NCI-H187 treated with DMSO at 0.1 percent for 48 hours (cell line): ENCODE results near the gene STK35.

ENCODE experiments used
- DNase-seq: peaks from one replicate; lab custom pipeline; 2025; lab: John Stamatoyannopoulos, UW

STK35 gene

DNA sequence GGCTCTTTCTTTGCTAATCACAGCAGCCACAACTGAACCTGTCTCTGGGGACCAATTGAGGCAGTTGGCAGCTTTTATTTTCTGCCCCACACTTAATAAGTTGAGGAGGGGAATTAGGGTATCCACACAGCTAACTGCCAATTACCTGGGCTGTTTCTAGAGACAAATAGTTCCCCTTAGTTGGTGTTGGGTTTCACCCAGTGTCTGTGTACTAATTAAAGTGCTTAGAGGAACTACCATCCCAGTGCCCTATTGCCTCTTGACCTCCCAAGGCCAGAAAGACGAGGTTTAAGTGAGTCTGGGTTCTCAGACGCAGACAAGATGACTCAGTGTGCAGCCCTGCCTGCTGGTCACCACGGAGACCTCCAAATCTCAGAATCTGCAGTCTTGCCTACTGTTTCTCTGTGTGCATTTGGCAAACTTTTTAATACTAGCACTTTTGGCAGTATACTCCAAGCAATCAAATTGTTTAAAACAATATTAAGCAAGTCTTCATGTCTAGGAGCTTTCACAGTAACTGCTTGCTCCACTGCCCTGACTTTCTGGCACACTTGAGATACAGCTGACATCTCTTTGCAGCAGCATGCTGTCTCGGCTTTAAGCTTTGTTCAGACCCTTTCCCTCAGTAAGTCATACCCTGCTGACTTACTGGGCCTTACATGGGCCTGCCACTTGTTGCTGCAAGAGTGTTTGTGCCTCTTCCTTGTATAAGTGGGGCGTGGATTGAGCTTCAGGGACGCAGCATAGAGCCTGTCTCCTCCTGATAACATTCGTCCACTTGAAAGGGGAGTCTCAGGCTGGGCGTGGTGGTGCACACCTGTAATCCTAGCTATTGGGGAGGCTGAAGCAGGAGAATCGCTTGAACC is 31.9 kb downstream of the STK35 start:
- DNase-seq = no peak

DNA sequence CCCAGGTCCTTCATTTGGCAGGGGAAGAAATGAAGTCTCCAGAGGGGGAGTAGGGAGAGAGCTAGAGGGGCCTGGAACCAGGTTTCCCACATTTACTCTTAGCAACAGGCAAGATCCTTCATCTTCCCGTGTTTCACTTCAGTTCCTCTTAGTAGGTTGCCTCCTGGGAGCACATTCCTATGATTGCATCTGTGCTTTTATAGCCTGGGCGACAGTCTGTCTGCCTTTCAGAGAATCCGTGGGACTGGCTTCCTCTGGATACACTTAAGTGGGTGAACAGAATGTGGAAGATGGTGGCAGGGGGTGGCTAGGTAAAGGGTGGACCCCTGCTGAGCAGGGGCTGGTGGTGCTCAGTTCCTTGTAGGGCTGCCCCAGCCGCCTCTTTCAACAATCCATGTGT is 33.4 kb downstream of the STK35 start:
- DNase-seq = no peak

DNA sequence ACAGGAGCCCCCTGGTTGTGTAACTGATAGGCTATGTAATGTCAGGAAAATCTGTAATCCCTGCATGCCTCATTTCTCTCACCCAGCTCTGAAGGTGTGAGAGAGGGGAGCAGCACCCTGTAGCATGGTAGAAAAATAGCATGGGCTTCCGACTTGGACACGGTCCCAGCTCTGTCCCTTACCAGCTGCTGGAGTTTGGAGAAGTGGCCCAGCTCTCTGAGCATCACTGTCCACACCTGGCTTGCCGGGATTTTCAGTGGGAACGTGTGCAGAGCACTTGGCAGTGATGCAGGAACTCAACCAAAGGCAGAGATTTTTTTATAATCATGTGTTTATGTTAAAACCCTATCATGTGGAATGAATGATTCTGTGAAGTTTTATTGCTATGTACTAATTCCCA is 34.6 kb downstream of the STK35 start:
- no peak for DNase-seq

DNA sequence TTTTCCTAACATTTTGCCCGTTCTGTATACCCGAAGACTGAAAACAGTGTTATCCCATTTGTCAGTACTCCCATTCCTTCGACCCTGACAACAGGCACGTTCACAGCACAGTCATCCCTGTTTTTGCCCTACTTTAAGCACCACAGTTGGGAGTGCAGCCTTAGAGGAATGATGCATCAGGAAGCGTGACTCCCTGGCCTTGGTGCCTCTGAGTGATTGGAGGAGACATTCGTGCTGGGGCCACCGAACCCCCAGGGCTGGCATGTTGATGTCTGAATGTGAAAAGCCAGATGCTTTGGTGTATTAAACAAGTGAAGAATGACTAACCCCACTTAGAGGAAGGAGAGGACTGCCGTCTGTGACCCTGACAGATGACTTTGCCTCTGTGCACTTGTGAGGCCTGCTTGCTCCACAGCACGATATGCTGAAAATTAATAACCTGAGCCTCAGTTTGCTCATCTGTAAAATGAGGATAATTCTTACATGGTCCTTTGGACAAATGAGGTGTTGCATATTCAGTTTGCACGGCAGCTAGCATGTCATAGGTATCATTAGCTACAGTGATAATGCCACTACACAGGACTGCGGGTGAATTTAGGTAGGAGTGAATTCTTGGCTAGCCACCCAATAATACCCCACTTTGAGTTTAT is 36.0 kb downstream of the STK35 start:
- no peak for DNase-seq

DNA sequence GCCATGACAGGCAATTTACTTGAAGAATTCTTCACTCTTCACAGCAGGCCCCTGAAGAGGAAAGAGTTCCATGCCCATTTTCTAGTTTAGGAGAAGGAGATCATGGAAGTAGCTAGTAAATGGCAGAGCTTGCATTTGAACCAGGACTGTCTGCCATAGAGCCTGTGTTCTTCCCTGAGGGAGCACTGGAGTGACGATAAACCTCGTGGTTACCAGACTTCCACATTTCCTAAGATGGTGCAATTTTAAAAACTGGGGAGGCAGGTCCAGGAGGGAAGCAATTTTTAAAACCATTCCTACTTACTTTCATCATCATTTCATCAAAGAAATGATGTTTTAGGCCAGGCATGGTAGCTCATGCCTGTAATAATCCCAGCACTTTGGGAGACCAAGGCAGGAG is 36.8 kb downstream of the STK35 start:
- DNase-seq = no peak

DNA sequence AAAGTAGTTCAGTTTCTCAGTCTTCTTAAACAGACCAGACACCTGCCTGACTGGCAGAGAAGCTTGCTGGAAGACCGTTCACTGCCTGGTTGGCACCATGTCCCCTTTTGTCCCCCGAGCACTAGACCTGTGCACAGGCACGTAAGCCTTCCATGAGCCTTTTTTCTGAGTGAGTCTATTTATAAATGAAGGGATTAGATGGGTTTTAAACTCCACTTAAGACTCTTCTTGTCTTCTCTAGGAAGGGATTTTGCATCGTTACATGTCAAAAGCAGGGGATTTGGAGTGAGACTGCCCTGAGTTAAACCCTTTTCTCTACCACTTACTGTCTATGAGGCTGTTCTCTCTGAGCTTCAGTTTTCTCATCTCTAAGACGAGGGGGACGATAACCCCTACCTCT is 37.6 kb downstream of the STK35 start:
- no peak for DNase-seq

DNA sequence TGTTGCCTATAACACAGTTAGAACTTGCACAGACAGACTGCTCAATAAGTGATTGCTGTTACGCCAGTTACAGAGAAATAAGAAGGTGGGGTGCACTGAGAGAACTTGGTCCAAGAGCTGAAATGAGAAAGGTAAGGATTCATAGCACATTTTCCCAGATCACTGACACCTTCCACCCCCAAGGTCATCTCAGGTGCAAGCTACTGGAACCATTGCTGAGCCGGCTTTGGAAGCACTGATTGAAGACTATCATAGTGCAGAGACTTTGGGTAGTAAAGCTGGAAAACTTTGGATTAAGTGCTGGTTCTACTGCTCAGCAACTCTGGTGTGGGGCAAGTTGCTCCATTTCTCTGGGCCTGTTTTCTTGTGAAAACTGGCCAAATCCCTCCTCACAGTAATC is 38.1 kb downstream of the STK35 start:
- DNase-seq = no peak

DNA sequence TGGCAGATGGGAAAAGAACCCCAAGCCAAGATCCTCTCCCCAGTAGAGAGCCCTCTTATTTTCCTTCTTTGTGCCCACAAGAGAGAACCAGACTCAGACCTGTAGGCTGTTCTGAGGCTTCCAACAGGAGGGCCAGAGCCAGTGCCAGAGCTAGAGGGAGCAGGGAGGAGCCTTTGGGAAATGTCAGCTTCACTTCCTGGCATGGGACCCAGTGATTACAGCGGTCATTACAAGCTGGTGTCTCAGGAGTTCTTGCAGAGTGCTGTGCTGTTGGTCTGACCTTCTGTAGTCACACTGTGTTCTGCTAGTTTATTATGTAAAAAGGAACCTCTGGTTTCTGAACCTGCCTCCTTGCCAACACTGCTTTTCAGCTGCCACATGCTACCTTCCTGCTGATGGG is 38.9 kb downstream of the STK35 start:
- no peak for DNase-seq

DNA sequence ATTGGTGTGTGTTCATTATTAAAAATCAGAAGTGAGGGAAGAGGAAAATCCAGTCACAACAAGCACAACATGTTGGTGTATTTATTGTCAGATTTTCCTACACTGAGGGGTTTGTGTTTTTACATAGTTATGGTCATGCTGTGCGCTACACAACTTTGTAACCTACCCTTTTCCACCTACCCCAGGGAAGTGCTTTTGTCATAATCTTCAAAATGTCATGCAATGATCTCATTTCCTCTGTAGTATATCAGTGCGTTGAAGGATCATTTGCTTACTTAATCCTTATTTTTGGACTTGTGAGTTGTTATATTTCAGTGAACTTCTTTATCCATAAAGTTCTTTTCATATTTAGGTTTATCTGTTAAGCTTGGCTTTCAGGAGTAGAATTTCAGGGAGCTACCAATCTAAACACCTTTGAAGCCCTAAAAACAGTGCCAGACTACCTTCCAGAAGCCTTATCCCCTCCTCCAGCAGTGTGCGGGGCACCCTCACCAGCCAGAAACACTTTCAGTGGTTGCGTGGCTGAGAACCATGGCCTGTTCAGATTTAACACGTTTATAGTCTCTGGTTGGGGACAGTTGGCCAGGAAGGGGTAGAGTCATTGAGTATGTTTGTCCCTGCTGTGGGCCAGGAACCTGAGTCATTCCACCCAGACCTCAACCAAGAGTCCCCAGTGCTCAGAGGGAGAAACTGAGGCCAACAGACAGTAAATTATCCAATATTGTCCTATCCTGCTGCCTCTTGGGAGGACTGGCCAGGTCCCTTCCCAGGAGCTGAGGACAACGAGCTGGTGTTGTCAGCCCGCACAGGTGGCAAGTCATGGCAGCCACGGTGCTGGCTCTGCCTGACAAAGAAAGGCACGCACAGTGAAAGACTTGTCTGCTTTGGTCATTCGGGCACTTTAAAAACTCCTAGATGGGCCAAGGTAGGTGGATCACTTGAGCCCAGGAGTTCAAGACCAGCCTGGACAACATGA is 40.3 kb downstream of the STK35 start:
- no peak for DNase-seq

DNA sequence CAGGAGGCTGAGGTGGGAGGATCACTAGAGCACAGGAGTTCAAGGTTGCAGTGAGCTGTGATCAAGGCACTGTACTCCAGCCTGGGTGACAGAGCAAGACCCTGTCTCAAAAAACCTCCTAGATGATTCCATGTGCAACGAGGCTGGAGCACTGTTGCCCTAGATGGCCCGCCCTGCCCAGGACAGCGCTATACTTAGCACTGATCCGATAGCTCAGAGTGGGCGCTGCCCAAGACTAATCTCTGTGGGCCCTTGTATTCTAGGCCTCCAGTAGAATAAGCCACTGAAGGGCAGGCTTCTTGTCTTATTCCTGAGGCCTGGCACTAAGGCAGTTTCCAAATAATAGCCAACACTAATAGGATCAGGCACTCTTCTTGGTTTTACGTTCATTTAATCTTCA is 41.0 kb downstream of the STK35 start:
- DNase-seq = no peak

DNA sequence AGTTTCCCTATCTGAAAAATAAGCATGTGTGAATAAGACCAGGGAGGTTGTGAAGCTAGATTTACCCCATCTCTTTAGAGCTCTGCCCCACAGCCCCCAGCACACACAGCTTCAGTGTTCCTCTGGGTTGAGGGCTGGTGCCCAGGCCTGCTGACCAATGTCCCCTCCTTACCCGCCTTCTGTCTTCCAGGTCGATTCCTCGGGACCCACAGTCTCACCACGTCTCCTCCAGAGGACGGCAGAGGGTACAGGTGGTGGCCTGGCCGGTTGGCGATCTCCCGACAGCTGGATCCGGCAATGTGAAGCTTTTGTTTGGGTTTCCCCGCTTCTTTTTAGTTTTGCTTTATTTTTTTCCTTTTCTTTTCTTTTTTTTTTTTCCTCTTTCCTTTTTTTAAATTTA is 42.0 kb downstream of the STK35 start:
- no peak for DNase-seq

DNA sequence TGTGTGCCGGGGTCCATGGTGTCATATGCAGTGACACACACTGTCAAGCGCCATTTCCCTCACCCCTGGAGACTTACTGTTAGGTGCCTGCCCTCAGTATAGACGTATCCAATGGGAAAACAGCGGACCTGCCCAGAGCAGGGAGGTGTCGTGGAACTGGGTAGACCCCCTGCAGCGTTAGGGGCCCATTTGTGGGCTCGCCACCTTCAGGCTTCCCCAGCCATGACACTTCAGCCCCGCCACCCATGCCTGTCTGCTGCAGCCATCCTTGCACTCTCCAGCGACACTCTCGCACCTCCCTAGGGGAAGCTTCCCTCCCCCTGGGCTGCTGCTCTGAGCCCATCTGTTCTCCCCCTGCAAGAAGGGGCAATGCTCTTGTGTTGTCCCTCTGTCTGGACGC is 43.2 kb downstream of the STK35 start:
- DNase-seq = no peak

DNA sequence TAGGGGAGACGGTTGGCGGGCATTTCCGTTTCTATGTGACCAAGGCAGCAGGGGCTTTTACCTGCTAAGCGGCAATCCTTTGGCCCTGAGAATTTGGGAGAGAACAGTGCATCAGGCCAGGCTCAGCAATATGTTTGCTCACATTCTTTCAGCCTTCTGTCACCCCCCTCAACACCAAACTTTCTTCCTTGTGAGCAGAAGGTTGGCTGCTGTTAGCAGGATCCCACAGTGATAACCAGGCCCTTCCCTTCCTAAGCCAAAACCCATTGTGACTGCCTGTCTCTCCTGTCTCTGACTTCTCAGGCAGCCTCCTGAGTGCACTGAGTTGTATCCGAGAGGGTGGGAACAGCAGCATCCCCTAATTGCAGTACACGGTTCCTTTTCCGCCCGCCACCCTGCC is 43.7 kb downstream of the STK35 start:
- DNase-seq = no peak

DNA sequence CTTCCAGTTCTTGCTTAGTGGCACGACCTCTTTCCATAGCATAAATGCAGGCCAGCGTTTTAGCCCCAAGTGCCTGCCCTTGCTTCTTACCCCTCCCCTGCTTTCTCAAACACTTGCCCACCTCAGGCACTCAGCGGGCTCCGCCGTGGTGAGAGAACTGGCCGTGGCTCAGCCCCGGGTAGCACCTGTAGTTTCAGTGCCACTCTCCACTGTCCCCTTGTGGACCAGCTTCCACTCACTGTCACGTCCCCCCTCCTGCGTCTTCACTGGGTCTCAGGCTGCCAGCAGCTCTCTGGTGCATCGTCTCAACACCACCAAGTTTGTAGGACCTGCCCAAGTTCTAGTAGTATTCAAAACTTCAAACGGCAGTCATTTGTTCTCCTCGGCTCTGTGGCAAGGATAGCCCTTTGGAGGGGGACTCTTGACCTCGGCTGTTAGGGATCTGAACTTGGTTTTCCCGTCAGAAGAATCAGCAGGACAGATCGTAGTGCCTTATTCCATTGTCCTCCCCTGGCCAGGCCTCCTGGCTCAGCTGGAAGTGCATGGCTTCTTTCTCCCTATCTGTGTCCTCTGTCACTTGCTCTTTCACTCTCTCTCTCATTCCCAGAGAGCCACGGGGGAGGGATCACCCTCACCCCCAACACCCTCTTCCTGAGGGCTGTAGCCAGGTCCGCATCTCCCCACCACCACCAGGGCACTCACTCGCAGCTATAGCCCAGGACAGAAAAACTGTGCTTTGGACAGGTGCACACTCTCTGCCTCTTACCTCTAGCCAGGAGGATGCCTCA is 44.6 kb downstream of the STK35 start:
- no peak for DNase-seq

DNA sequence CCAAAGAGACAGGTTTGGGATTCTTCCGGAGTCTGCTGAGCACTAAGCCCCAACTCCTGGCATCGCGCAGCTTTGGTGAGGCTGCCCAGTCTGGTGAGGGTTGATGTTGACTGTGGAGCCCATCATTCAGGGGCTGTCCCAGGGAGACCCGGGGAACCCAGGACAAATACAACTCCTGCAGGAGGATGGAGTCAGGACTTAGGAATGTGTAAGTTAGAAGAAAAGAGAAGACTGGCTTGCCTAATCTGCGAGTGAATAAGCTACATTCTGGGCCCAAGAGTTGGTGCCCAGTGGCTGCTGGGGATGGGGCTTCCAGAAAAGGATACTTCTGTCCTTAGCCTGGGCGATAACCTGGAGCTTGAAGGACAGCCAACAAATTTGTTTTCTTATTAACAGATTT is 47.9 kb downstream of the STK35 start:
- no peak for DNase-seq

DNA sequence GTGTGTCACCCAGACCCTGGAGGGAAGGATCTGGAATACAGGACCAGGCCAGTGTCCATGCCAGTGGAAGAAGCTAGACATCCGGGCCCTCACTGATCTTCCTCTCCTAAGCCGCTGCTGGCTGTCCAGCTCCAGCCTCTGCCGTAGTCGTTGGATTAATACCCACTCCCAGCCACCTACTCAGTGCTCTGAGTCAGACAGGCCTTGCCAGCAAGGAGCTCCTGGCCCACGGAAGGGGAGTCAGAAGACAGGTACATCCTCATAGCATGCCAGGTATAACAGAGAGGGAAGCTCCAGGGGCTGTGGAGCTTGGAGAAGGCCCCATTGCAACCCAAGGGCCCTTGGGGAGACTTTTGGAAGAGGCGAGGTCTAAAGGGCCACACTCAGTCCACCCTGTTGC is 49.0 kb downstream of the STK35 start:
- DNase-seq = no peak

DNA sequence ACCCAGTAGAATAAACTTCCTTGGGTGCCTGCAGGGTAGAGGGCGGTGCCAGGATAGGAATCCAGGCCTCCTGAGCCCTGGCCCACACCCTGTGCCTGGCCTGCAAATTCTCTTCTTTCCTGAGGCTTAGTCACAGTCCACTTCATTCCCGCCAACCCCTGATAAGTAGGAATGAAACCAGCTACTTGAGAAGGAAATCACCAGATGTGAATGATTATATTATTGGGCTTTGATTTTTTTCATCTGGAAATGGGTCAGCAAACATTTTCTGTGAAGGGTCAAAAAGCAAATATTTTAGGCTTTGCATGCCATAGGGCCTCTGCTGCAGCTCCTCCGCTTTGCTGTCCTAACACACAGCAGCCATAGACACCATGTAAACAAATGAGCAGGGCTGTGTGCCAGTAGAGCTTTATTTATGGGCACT is 50.2 kb downstream of the STK35 start:
- DNase-seq = no peak

DNA sequence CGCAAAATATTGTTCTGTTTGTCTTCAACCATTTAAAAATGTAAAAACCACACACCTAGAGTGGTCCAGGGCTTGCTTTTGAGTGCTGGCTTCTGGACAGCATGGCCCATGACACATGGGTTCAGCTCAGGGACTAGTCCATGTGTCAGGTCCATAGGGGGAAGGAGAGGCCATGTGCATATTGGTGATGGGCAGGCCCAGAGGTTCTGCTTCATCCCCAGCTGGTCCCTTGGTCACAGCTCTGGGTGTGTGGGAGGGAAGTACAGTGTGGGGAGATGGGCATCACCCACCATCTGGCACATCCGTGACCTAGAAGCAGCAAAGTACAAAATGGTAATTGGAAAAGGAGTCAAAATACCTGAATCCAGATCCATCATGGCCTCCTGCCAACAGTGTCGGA is 50.7 kb downstream of the STK35 start:
- no peak for DNase-seq

DNA sequence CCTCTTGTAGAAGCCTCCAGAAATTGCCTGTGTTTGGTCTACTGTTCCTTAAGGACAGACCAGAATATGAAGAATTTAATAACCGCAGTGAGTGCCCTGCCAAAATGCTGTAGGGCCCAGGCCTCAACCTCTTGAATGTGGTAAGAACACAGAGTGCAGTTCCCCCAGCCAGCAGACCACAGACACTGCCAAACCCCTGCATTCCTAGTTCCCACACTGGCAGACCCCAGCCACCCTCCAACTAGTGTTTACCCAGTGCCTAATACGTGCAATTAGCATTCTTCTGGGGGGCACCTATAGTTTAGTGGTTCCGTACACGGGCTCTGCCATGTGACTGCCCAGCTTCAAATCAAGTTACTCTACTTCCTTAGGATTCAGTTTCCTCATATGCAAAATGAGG is 51.7 kb downstream of the STK35 start:
- DNase-seq = no peak

DNA sequence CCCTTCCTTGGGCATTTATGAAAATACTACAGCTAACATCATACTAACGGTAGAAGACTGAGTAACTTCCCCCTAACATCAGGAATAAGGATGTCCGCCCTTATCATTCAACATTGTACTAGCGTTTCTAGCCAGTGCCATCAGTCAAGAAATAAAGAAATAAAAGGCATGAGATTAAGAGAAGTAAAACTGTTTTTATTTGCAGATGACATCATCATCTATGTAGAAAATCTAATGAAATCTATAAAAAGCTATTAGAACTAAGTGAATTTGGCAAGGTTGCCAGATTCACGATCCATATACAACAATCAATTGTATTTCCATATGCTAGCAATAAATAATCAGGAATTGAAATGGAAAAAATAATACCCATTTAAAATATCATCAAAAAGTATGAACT is 54.6 kb downstream of the STK35 start:
- no peak for DNase-seq

DNA sequence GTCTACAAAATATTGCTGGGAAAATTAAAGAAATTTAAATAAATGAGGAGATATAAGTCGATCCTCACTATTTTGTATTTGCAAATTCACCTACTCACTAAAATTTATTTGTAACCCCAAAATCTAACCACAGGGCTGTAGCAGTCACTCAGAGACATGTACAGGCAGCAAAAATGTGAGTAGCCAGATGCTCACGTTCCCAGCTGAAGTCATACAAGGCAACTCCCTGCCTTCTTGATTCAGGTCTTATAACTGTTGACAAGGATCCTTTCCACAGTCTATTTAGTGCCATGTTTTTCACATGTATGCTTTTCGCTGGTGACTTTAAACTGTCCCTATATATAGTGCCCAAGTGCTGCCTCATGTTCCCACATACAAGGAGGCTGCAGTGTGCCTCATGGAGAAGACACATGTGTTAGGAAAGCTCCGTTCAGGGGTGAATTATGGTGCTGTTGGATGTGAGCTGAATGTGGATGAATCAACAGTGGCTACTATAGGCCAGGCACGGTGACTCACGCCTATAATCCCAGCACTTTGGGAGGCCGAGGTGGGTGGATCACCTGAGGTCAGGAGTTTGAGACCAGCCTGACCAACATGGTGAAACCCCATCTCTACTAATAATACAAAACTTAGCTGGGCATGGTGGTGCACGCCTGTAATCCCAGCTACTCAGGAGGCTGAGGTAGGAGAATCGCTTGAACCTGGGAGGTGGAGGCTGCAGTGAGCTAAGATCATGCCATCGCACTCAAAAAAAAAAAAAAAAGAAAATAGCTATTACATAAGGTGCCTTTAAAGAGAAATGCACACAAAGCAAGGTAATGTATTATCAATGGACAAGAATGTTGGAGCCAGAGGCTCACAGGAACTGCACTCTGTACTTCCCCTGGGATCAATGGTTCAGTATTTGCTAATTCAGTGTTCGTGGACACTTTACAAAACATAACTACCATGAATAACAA is 55.3 kb downstream of the STK35 start:
- DNase-seq = no peak
